ENCODE data around the gene FBXL17.

GRCh38 chr5:108381350-108381953 lies 446 bp downstream of the FBXL17 start:
- TF ChIP-seq CTCF (IDR thresholded peaks at IDR 0.05), result no peak
- TF ChIP-seq POLR2A (IDR thresholded peaks at IDR 0.05), result no peak
